ENCODE data around the gene ABHD11. TPM values are rescaled to one million over a fixed set of nuclear protein-coding genes. Genes with fewer than 3 reads are reported as not detected.
A peak's percentile ranks its signal among the peaks of the same experiment; 100 is the strongest.

The ABHD11 gene
- total RNA-seq, 2 experiments from 2014 or later = 23.4 to 24.7 TPM

- ATAC-seq (ENCODE audit: low read depth) (no peak), DNase-seq (no peak)
- H3K9me3 Mint-ChIP-seq = no peaks in the 10 kb centered on the region
- H3K4me3 Mint-ChIP-seq = no peak overlapping the region
- no peaks in the 10 kb centered on the region for H3K4me1 Mint-ChIP-seq
- POLR2A ChIA-PET = no interaction called here
- H3K36me3 Mint-ChIP-seq = no peaks in the 10 kb centered on the region
- H3K27ac Mint-ChIP-seq = no peak overlapping the region
- H3K27me3 Mint-ChIP-seq = peaks cover 34% of the 10 kb centered on the region
Measured at GRCh38 chr7:73766556-73767229, 28.1 kb upstream of the ABHD11 start.

- DNase-seq (no peak), ATAC-seq (ENCODE audit: low read depth) (no peak)
- Mint-ChIP-seq H3K27me3 (peaks cover 7% of the 10 kb centered on the region), H3K27ac (no peak overlapping the region), H3K9me3 (no peaks in the 10 kb centered on the region), H3K36me3 (no peaks in the 10 kb centered on the region), H3K4me1 (no peaks in the 10 kb centered on the region), H3K4me3 (no peak overlapping the region)
- POLR2A ChIA-PET = no interaction called here
Measured at GRCh38 chr7:73762659-73762999, 24.0 kb upstream of the ABHD11 start.

GRCh38 chr7:73761854-73762658, 23.5 kb upstream of the ABHD11 start:
- Mint-ChIP-seq H3K27me3 (peaks cover 2% of the 10 kb centered on the region), H3K9me3 (no peaks in the 10 kb centered on the region), H3K4me1 (no peaks in the 10 kb centered on the region), H3K36me3 (no peaks in the 10 kb centered on the region), H3K27ac (no peak overlapping the region), H3K4me3 (no peak overlapping the region)
- POLR2A ChIA-PET = interaction anchor here (0.5 kb wide), 1 partner anchor 9 kb away, joined by 4 read pairs; no protein-coding TSS in a partner anchor
- DNase-seq = no peak
- no peak for ATAC-seq (ENCODE audit: low read depth)

- ATAC-seq (ENCODE audit: low read depth) = no peak
- Mint-ChIP-seq H3K4me3 (no peak overlapping the region), H3K27me3 (peaks cover 2% of the 10 kb centered on the region), H3K4me1 (no peaks in the 10 kb centered on the region), H3K9me3 (no peaks in the 10 kb centered on the region), H3K36me3 (no peaks in the 10 kb centered on the region), H3K27ac (no peak overlapping the region)
- DNase-seq = no peak
- POLR2A ChIA-PET = no interaction called here
Measured at GRCh38 chr7:73758581-73759138, 20.1 kb upstream of the ABHD11 start.

GRCh38 chr7:73749931-73750776, 11.6 kb upstream of the ABHD11 start:
- Mint-ChIP-seq H3K27me3 (peaks cover 14% of the 10 kb centered on the region), H3K27ac (no peak overlapping the region), H3K4me3 (no peak overlapping the region), H3K9me3 (no peaks in the 10 kb centered on the region), H3K4me1 (peaks cover 2% of the 10 kb centered on the region), H3K36me3 (no peaks in the 10 kb centered on the region)
- DNase-seq (no peak), ATAC-seq (ENCODE audit: low read depth) (no peak)
- POLR2A ChIA-PET = no interaction called here

- no peak overlapping the region for H3K27ac Mint-ChIP-seq
- no peak overlapping the region for H3K4me3 Mint-ChIP-seq
- DNase-seq (no peak), ATAC-seq (ENCODE audit: low read depth) (no peak)
- no peaks in the 10 kb centered on the region for H3K9me3 Mint-ChIP-seq
- no peaks in the 10 kb centered on the region for H3K36me3 Mint-ChIP-seq
- POLR2A ChIA-PET = no interaction called here
- peaks cover 10% of the 10 kb centered on the region for H3K27me3 Mint-ChIP-seq
- H3K4me1 Mint-ChIP-seq = peaks cover 2% of the 10 kb centered on the region
Measured at GRCh38 chr7:73746378-73746777, 7.8 kb upstream of the ABHD11 start.

- no peak overlapping the region for H3K27ac Mint-ChIP-seq
- H3K27me3 Mint-ChIP-seq = peaks cover 2% of the 10 kb centered on the region
- peaks cover 1% of the 10 kb centered on the region for H3K36me3 Mint-ChIP-seq
- POLR2A ChIA-PET = no interaction called here
- ATAC-seq (ENCODE audit: low read depth) = no peak
- H3K4me1 Mint-ChIP-seq = peaks cover 2% of the 10 kb centered on the region
- DNase-seq = no peak
- H3K9me3 Mint-ChIP-seq = no peaks in the 10 kb centered on the region
- no peak overlapping the region for H3K4me3 Mint-ChIP-seq
Measured at GRCh38 chr7:73742753-73743641, 4.4 kb upstream of the ABHD11 start.

- H3K9me3 Mint-ChIP-seq = no peaks in the 10 kb centered on the region
- H3K27ac Mint-ChIP-seq = no peak overlapping the region
- peaks cover 5% of the 10 kb centered on the region for H3K4me1 Mint-ChIP-seq
- H3K27me3 Mint-ChIP-seq = peaks cover 2% of the 10 kb centered on the region
- POLR2A ChIA-PET = no interaction called here
- DNase-seq (no peak), ATAC-seq (ENCODE audit: low read depth) (no peak)
- H3K4me3 Mint-ChIP-seq = no peak overlapping the region
- H3K36me3 Mint-ChIP-seq = peaks cover 1% of the 10 kb centered on the region
Measured at GRCh38 chr7:73742338-73742752, 3.7 kb upstream of the ABHD11 start.

GRCh38 chr7:73741600-73741999, 3.0 kb upstream of the ABHD11 start:
- H3K27ac Mint-ChIP-seq = no peak overlapping the region
- H3K9me3 Mint-ChIP-seq = no peaks in the 10 kb centered on the region
- peaks cover 1% of the 10 kb centered on the region for H3K36me3 Mint-ChIP-seq

GRCh38 chr7:73740771-73741170, 2.2 kb upstream of the ABHD11 start:
- peaks cover 8% of the 10 kb centered on the region for H3K4me1 Mint-ChIP-seq
- H3K36me3 Mint-ChIP-seq = peaks cover 1% of the 10 kb centered on the region
- ATAC-seq (ENCODE audit: low read depth) = no peak
- POLR2A ChIA-PET = no interaction called here
- H3K4me3 Mint-ChIP-seq = no peak overlapping the region
- DNase-seq = no peak
- H3K27me3 Mint-ChIP-seq = peaks cover 2% of the 10 kb centered on the region
- no peaks in the 10 kb centered on the region for H3K9me3 Mint-ChIP-seq
- H3K27ac Mint-ChIP-seq = no peak overlapping the region

More at GRCh38 chr7:73741600-73741999, 3.0 kb upstream of the ABHD11 start:
- DNase-seq = no peak
- Mint-ChIP-seq H3K4me3 (no peak overlapping the region), H3K4me1 (peaks cover 8% of the 10 kb centered on the region), H3K27me3 (peaks cover 2% of the 10 kb centered on the region)
- POLR2A ChIA-PET = no interaction called here
- no peak for ATAC-seq (ENCODE audit: low read depth)

- no peaks in the 10 kb centered on the region for H3K9me3 Mint-ChIP-seq
- DNase-seq (no peak), ATAC-seq (ENCODE audit: low read depth) (no peak)
- H3K27me3 Mint-ChIP-seq = peaks cover 2% of the 10 kb centered on the region
- H3K4me3 Mint-ChIP-seq = peak overlapping the region; percentile 32
- H3K27ac Mint-ChIP-seq = peak overlapping the region; percentile 42
- peaks cover 9% of the 10 kb centered on the region for H3K4me1 Mint-ChIP-seq
- POLR2A ChIA-PET = interaction anchor here (0.7 kb wide), 1 partner anchor 24 kb away, joined by 3 read pairs; no protein-coding TSS in a partner anchor
- H3K36me3 Mint-ChIP-seq = peaks cover 1% of the 10 kb centered on the region
Measured at GRCh38 chr7:73740212-73740611, 1.6 kb upstream of the ABHD11 start.

- H3K4me1 Mint-ChIP-seq = peaks cover 16% of the 10 kb centered on the region
- peaks cover 1% of the 10 kb centered on the region for H3K36me3 Mint-ChIP-seq
- POLR2A ChIA-PET = interaction anchor here (1.1 kb wide), 1 partner anchor 155 kb away, joined by 3 read pairs; no protein-coding TSS in a partner anchor
- DNase-seq (no peak), ATAC-seq (ENCODE audit: low read depth) (no peak)
- no peaks in the 10 kb centered on the region for H3K9me3 Mint-ChIP-seq
- peak overlapping the region; percentile 97 for H3K4me3 Mint-ChIP-seq
- H3K27ac Mint-ChIP-seq = peak overlapping the region; percentile 98
- peaks cover 2% of the 10 kb centered on the region for H3K27me3 Mint-ChIP-seq
Measured at GRCh38 chr7:73739387-73739767, 775 bp upstream of the ABHD11 start.
